GM21528 (cell line): ENCODE data around the gene JAK2.
A peak's percentile ranks its signal among the peaks of the same experiment; 100 is the strongest.
"Not testable (repeated sequence)": the region's sequence is repeated elsewhere in the genome, so short reads cannot be mapped to it uniquely, and the experiment has no call there.

Source experiments
- ATAC-seq: cut with Tn5 transposase; IDR thresholded peaks from one replicate; pipeline ENCODE4 v1.9.1; 2021; ENCODE audit warnings: mild to moderate bottlenecking, moderate library complexity; ENCODE audit not compliant: unreplicated experiment, low FRiP score

The JAK2 gene

GRCh38 chr9:4984621-4985385 is at the start of gene JAK2:
TSS of gene JAK2 (plus strand) at chr9:4985272. CDS start at chr9:5021988, 36,716 bp downstream.
- peak; percentile 76 for ATAC-seq

DNA sequence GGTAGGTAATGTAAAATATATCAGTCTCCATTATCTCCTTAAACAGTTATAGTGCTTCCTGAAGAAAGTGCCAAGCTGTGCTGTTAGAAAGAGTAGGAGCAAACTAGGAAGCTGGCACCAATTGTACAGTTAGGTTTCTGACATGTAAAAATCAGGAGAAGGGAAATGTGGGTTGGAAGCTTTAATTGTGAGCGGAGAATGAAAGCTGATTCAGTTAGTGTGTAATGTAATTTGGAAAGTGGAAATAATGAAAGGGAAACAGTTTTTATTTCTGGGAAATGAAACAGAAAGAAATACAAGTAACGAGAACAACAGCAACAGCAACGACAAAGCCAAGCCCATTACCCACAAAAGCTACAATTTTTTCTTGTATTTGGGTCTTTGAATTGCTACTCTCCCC is 48.8 kb upstream of the JAK2 start:
- no peak for ATAC-seq

DNA sequence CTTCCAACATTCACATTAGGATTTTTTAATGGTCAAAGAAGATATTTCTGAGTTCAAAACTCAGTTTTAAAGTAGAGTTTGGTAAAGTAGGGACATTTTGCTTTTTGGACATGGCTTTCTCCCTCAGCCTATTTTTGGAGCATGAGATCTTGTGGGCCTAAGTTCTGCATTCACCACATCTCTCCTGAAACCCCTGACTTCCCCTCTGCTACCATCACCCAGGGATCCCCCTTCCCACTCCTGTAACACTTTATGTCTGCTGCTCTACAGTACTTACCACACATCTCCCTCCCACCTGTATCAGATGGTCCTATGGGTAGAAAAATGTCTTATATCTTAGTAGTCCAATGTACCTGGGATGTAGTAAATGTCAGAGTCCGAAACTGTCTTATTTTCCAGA is 48.2 kb upstream of the JAK2 start:
- peak; percentile 45 for ATAC-seq

- no peak for ATAC-seq
These were observed 47.6 kb upstream of the JAK2 start for GRCh38 chr9:4937446-4937845.

GRCh38 chr9:4938496-4938895 is 46.6 kb upstream of the JAK2 start:
- ATAC-seq: no peak

GRCh38 chr9:4939118-4939561 is 45.9 kb upstream of the JAK2 start:
- ATAC-seq: peak; percentile 84

GRCh38 chr9:4942042-4942691 is 42.9 kb upstream of the JAK2 start:
- not testable (repeated sequence) for ATAC-seq

- ATAC-seq: no peak
These were observed 41.7 kb upstream of the JAK2 start for GRCh38 chr9:4943346-4943745.

- not testable (repeated sequence) for ATAC-seq
These were observed 40.5 kb upstream of the JAK2 start for GRCh38 chr9:4944431-4945211.

DNA sequence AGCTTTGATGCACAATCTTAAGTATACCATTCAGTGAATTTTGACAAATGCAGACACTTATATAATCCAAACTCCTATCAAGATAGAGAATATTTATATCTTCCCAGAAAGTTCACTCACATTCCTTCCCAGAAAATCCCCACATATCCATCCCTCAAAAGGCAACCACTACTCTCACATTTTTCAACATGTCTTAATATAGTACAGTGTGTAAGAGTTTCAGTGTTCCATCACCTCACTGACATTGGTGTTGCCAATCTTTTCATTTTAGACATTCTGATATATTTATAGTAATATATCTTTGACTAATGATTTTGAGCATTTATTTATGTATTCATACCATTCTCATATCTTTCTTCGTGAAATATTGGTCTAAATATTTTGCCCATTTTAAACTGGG is 38.1 kb upstream of the JAK2 start:
- ATAC-seq: no peak

GRCh38 chr9:4955836-4956235 is 29.2 kb upstream of the JAK2 start:
- ATAC-seq: no peak

GRCh38 chr9:4959031-4959430 is 26.0 kb upstream of the JAK2 start:
- no peak for ATAC-seq

DNA sequence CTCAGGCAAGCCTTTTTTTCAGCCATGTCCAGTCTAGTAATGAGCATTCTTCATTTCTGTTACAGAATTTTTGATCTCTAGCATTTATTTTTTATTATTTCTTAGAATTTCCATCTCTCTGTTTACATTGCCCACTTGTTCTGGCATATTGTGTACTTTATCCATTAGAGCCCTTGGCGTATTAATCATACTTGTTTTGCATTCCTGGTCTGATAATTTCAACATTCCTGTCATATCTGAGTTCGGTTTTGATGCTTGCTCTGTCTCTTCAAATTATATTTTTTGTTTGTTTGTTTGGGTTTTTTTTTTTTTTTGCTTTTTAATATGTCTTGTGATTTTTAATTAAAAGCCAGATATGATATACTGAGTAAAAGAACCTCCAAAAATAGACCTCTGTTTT is 23.0 kb upstream of the JAK2 start:
- no peak for ATAC-seq

DNA sequence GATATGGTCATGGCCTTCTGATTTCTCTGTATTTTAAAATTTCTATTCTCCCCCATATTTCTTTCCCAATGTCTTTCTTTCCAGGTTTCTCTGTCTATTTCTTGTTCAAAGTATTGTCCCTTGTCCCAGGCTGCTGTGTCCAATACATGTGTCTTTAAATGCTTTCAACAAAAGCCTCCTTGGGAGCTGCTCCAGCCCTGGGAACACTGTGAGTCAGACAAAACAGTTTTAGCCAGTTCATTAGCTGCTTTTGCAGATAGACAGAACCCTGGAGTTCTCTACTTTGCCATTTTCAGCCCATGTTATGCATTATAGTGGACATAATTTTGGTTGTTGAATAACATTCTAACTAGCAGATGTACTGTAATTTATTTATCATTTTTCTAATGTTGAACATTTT is 20.5 kb upstream of the JAK2 start:
- no peak for ATAC-seq

- ATAC-seq: no peak
These were observed 19.8 kb upstream of the JAK2 start for GRCh38 chr9:4965174-4965821.

GRCh38 chr9:4967523-4967922 is 17.5 kb upstream of the JAK2 start:
- ATAC-seq: no peak

DNA sequence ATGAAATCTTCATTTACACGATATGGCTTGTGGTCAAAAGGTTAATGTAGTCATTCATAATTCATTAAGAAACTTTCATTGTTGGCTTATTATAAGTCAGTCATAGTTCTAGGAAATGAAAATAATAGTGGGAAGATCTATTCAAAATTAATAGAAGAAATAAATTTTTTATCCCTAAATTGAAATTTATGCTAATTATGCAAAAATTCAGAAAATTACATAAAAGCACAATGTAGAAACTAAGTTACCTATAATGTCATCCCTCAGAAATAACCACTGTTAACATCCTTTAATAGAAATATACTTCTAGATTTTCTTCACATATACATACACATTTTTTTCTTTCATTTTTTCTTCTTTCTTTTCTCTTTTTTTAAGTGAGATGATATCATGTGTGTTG is 15.9 kb upstream of the JAK2 start:
- ATAC-seq: no peak

DNA sequence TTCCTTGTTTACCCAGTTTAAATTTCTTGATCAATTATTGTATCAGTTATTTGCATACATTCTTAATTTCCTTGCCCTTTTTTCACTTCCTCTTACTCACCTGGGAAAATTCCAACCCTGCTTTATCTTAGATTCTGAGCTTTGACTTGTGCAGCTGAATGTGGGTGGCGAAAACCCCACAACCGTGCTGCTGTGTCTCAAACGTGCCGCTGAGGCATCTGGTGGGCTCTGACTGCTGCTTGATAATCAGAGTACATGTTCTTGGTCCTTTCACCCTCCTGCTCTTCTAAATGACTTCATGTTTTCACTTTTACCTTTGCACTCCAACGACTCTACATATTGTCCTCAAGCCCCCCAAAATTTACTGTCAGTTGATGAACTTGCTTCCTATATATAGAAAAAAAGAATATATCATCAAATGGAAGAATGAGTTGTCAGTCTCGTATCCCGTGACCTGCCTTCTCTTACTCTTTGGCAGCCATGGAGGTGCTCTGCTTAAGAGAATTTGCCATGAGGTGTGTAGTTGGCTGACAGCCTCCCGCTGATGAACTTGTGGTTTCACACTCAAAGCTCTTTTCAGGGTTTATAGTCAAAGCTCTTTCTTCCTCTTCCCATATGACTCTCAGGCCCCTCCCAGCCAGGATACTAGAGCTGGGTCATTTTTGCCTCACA is 14.0 kb upstream of the JAK2 start:
- ATAC-seq: peak; percentile 88

DNA sequence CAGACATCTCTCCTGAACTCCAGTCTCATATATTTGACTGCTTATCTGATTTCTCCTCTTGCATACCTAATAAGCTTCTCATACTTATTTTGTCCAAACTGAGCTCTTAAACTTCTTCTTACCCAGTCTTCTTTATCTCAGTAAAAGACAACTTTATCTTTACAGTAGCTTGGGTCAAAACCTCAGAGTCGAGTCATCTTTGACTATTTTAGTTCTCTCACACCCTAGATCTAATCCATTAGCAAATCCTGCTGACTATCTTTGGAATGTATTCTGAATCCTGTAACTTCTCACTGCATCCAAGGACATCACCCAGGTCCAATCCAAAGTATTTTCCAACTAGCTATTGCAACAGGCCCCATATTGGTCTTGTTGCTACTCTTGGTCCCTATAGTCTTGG is 11.8 kb upstream of the JAK2 start:
- ATAC-seq: no peak

GRCh38 chr9:4973902-4974301 is 11.2 kb upstream of the JAK2 start:
- no peak for ATAC-seq
